Measurements from ENCODE around the gene CPNE9. TPM values are rescaled to one million over a fixed set of nuclear protein-coding genes. Genes with fewer than 3 reads are reported as not detected.

The CPNE9 gene
- total RNA-seq, 1 donor from 2014 or later: 0.20 TPM

- TF ChIP-seq EZH2 (IDR thresholded peaks at IDR 0.05; ENCODE audit: insufficient read depth, low read length): no peak
- TF ChIP-seq CTCF (IDR thresholded peaks at IDR 0.05; ENCODE audit: insufficient read depth, low read depth, low read length): no peak
- Histone ChIP-seq H3K27me3 (ENCODE audit: insufficient read depth, low read length) (no peaks in the 10 kb centered on the region), H3K9me3 (ENCODE audit: insufficient read depth, low read depth, low read length) (no peaks in the 10 kb centered on the region), H4K20me1 (ENCODE audit: insufficient read depth, low read length) (peaks cover 17% of the 10 kb centered on the region), H3K36me3 (ENCODE audit: insufficient read depth, low read length) (peaks cover 19% of the 10 kb centered on the region), H3K9ac (ENCODE audit: low read length) (no peak overlapping the region), H3K4me2 (ENCODE audit: low read length) (no peak overlapping the region), H3K4me3 (ENCODE audit: insufficient read depth, low read depth, low read length) (no peak overlapping the region), H3K27ac (ENCODE audit: low read depth, low read length) (no peak overlapping the region), H3K4me1 (ENCODE audit: insufficient read depth, low read length) (no peaks in the 10 kb centered on the region), H3K79me2 (ENCODE audit: insufficient read depth, low read length) (peaks cover 18% of the 10 kb centered on the region), H2AFZ (ENCODE audit: low read depth, low read length) (no peak overlapping the region)
- H3K27me3 Mint-ChIP-seq (ENCODE audit: low read depth, unreplicated experiment): no peaks in the 10 kb centered on the region
- no peak overlapping the region for H3K4me3 Mint-ChIP-seq (ENCODE audit: unreplicated experiment)
- no peak for DNase-seq (ENCODE audit: low read depth)
- FAIRE-seq: no peak
- no peaks in the 10 kb centered on the region for H3K9me3 Mint-ChIP-seq (ENCODE audit: unreplicated experiment)
- peaks cover 12% of the 10 kb centered on the region for H3K36me3 Mint-ChIP-seq (ENCODE audit: low read depth, unreplicated experiment)
- H3K27ac Mint-ChIP-seq (ENCODE audit: unreplicated experiment): no peak overlapping the region
- no peaks in the 10 kb centered on the region for H3K4me1 Mint-ChIP-seq (ENCODE audit: low read depth, unreplicated experiment)
These were observed 42.7 kb upstream of the CPNE9 start for GRCh38 chr3:9660972-9661371.

GRCh38 chr3:9664119-9664751 is 39.4 kb upstream of the CPNE9 start:
- Histone ChIP-seq H3K27me3 (ENCODE audit: insufficient read depth, low read length) (no peaks in the 10 kb centered on the region), H3K9ac (ENCODE audit: low read length) (no peak overlapping the region), H2AFZ (ENCODE audit: low read depth, low read length) (no peak overlapping the region), H3K9me3 (ENCODE audit: insufficient read depth, low read depth, low read length) (no peaks in the 10 kb centered on the region), H4K20me1 (ENCODE audit: insufficient read depth, low read length) (peaks cover 11% of the 10 kb centered on the region), H3K36me3 (ENCODE audit: insufficient read depth, low read length) (peaks cover 20% of the 10 kb centered on the region), H3K4me2 (ENCODE audit: low read length) (no peak overlapping the region), H3K4me3 (ENCODE audit: insufficient read depth, low read depth, low read length) (no peak overlapping the region), H3K4me1 (ENCODE audit: insufficient read depth, low read length) (no peaks in the 10 kb centered on the region), H3K79me2 (ENCODE audit: insufficient read depth, low read length) (peaks cover 10% of the 10 kb centered on the region), H3K27ac (ENCODE audit: low read depth, low read length) (no peak overlapping the region)
- DNase-seq (ENCODE audit: low read depth): no peak
- no peak for TF ChIP-seq EZH2 (IDR thresholded peaks at IDR 0.05; ENCODE audit: insufficient read depth, low read length)
- no peak for TF ChIP-seq CTCF (IDR thresholded peaks at IDR 0.05; ENCODE audit: insufficient read depth, low read depth, low read length)
- Mint-ChIP-seq H3K9me3 (ENCODE audit: unreplicated experiment) (no peaks in the 10 kb centered on the region), H3K36me3 (ENCODE audit: low read depth, unreplicated experiment) (peaks cover 13% of the 10 kb centered on the region), H3K4me3 (ENCODE audit: unreplicated experiment) (no peak overlapping the region), H3K27ac (ENCODE audit: unreplicated experiment) (no peak overlapping the region), H3K27me3 (ENCODE audit: low read depth, unreplicated experiment) (no peaks in the 10 kb centered on the region), H3K4me1 (ENCODE audit: low read depth, unreplicated experiment) (no peaks in the 10 kb centered on the region)
- no peak for FAIRE-seq

- Histone ChIP-seq H4K20me1 (ENCODE audit: insufficient read depth, low read length) (peaks cover 17% of the 10 kb centered on the region), H3K79me2 (ENCODE audit: insufficient read depth, low read length) (peaks cover 4% of the 10 kb centered on the region), H3K36me3 (ENCODE audit: insufficient read depth, low read length) (peaks cover 31% of the 10 kb centered on the region), H3K27ac (ENCODE audit: low read depth, low read length) (no peak overlapping the region), H3K9me3 (ENCODE audit: insufficient read depth, low read depth, low read length) (no peaks in the 10 kb centered on the region), H3K4me2 (ENCODE audit: low read length) (no peak overlapping the region), H3K4me3 (ENCODE audit: insufficient read depth, low read depth, low read length) (no peak overlapping the region), H3K27me3 (ENCODE audit: insufficient read depth, low read length) (no peaks in the 10 kb centered on the region), H2AFZ (ENCODE audit: low read depth, low read length) (no peak overlapping the region), H3K4me1 (ENCODE audit: insufficient read depth, low read length) (no peaks in the 10 kb centered on the region), H3K9ac (ENCODE audit: low read length) (no peak overlapping the region)
- H3K9me3 Mint-ChIP-seq (ENCODE audit: unreplicated experiment): no peaks in the 10 kb centered on the region
- no peaks in the 10 kb centered on the region for H3K4me1 Mint-ChIP-seq (ENCODE audit: low read depth, unreplicated experiment)
- TF ChIP-seq EZH2 (IDR thresholded peaks at IDR 0.05; ENCODE audit: insufficient read depth, low read length): no peak
- no peak for TF ChIP-seq CTCF (IDR thresholded peaks at IDR 0.05; ENCODE audit: insufficient read depth, low read depth, low read length)
- DNase-seq (ENCODE audit: low read depth): no peak
- peaks cover 16% of the 10 kb centered on the region for H3K36me3 Mint-ChIP-seq (ENCODE audit: low read depth, unreplicated experiment)
- no peak for FAIRE-seq
- no peak overlapping the region for H3K4me3 Mint-ChIP-seq (ENCODE audit: unreplicated experiment)
- H3K27ac Mint-ChIP-seq (ENCODE audit: unreplicated experiment): no peak overlapping the region
- H3K27me3 Mint-ChIP-seq (ENCODE audit: low read depth, unreplicated experiment): no peaks in the 10 kb centered on the region
These were observed 36.8 kb upstream of the CPNE9 start for GRCh38 chr3:9666704-9667445.
